ENCODE measurements around the gene COLEC12.
A peak's percentile ranks its signal among the peaks of the same experiment; 100 is the strongest.

The COLEC12 gene

GRCh38 chr18:364256-364826, 136.2 kb downstream of the COLEC12 start:
- Histone ChIP-seq H3K27ac (ENCODE audit: insufficient read depth, low read depth, low read length, poor library complexity, severe bottlenecking) (no peak overlapping the region), H3K9me3 (ENCODE audit: control insufficient read depth, low read length) (no peaks in the 10 kb centered on the region), H3K4me1 (ENCODE audit: control insufficient read depth, insufficient read depth, low read length) (peaks cover 41% of the 10 kb centered on the region), H3K4me3 (ENCODE audit: insufficient read depth, low read depth, low read length) (no peak overlapping the region), H3K36me3 (ENCODE audit: control insufficient read depth, insufficient read depth, low read length) (no peaks in the 10 kb centered on the region), H3K27me3 (ENCODE audit: control insufficient read depth, insufficient read depth, low read length, poor library complexity, severe bottlenecking) (no peaks in the 10 kb centered on the region)
- WGBS, 2 experiments = 85 to 100% methylated on average over 1 to 2 of the region's 2 CpGs

- no peaks in the 10 kb centered on the region for H3K36me3 ChIP-seq (ENCODE audit: control insufficient read depth, insufficient read depth, low read length)
- H3K9me3 ChIP-seq (ENCODE audit: control insufficient read depth, low read length) = no peaks in the 10 kb centered on the region
- peak overlapping the region; percentile 83 for H3K27ac ChIP-seq (ENCODE audit: insufficient read depth, low read depth, low read length, poor library complexity, severe bottlenecking)
- H3K27me3 ChIP-seq (ENCODE audit: control insufficient read depth, insufficient read depth, low read length, poor library complexity, severe bottlenecking) = no peaks in the 10 kb centered on the region
- peaks cover 41% of the 10 kb centered on the region for H3K4me1 ChIP-seq (ENCODE audit: control insufficient read depth, insufficient read depth, low read length)
- no peak overlapping the region for H3K4me3 ChIP-seq (ENCODE audit: insufficient read depth, low read depth, low read length)
- 79 to 87% methylated on average over 8 to 10 of the region's 11 CpGs for WGBS, 2 experiments
Observed at GRCh38 chr18:363301-364085, 137.0 kb downstream of the COLEC12 start.

GRCh38 chr18:362311-363290, 137.9 kb downstream of the COLEC12 start:
- WGBS, 2 experiments = 42 to 48% methylated on average over 12 of the region's 12 CpGs
- Histone ChIP-seq H3K36me3 (ENCODE audit: control insufficient read depth, insufficient read depth, low read length) (no peaks in the 10 kb centered on the region), H3K4me1 (ENCODE audit: control insufficient read depth, insufficient read depth, low read length) (peaks cover 41% of the 10 kb centered on the region), H3K27me3 (ENCODE audit: control insufficient read depth, insufficient read depth, low read length, poor library complexity, severe bottlenecking) (no peaks in the 10 kb centered on the region), H3K4me3 (ENCODE audit: insufficient read depth, low read depth, low read length) (no peak overlapping the region), H3K9me3 (ENCODE audit: control insufficient read depth, low read length) (no peaks in the 10 kb centered on the region), H3K27ac (ENCODE audit: insufficient read depth, low read depth, low read length, poor library complexity, severe bottlenecking) (peak overlapping the region; percentile 83)

GRCh38 chr18:361941-362310, 138.6 kb downstream of the COLEC12 start:
- peak overlapping the region; percentile 83 for H3K27ac ChIP-seq (ENCODE audit: insufficient read depth, low read depth, low read length, poor library complexity, severe bottlenecking)
- WGBS, 2 experiments = 32 to 38% methylated on average over 7 of the region's 7 CpGs
- peaks cover 39% of the 10 kb centered on the region for H3K4me1 ChIP-seq (ENCODE audit: control insufficient read depth, insufficient read depth, low read length)
- no peak overlapping the region for H3K4me3 ChIP-seq (ENCODE audit: insufficient read depth, low read depth, low read length)
- H3K36me3 ChIP-seq (ENCODE audit: control insufficient read depth, insufficient read depth, low read length) = no peaks in the 10 kb centered on the region
- no peaks in the 10 kb centered on the region for H3K27me3 ChIP-seq (ENCODE audit: control insufficient read depth, insufficient read depth, low read length, poor library complexity, severe bottlenecking)
- no peaks in the 10 kb centered on the region for H3K9me3 ChIP-seq (ENCODE audit: control insufficient read depth, low read length)

- WGBS, 2 experiments = 93 to 96% methylated on average over 3 of the region's 7 CpGs
- H3K27me3 ChIP-seq (ENCODE audit: control insufficient read depth, insufficient read depth, low read length, poor library complexity, severe bottlenecking) = no peaks in the 10 kb centered on the region
- peaks cover 4% of the 10 kb centered on the region for H3K36me3 ChIP-seq (ENCODE audit: control insufficient read depth, insufficient read depth, low read length)
- peaks cover 32% of the 10 kb centered on the region for H3K4me1 ChIP-seq (ENCODE audit: control insufficient read depth, insufficient read depth, low read length)
- peak overlapping the region; percentile 55 for H3K27ac ChIP-seq (ENCODE audit: insufficient read depth, low read depth, low read length, poor library complexity, severe bottlenecking)
- H3K9me3 ChIP-seq (ENCODE audit: control insufficient read depth, low read length) = no peaks in the 10 kb centered on the region
- H3K4me3 ChIP-seq (ENCODE audit: insufficient read depth, low read depth, low read length) = no peak overlapping the region
Observed at GRCh38 chr18:361100-361732, 139.3 kb downstream of the COLEC12 start.

- Histone ChIP-seq H3K27ac (ENCODE audit: insufficient read depth, low read depth, low read length, poor library complexity, severe bottlenecking) (no peak overlapping the region), H3K4me1 (ENCODE audit: control insufficient read depth, insufficient read depth, low read length) (peaks cover 31% of the 10 kb centered on the region), H3K9me3 (ENCODE audit: control insufficient read depth, low read length) (no peaks in the 10 kb centered on the region), H3K27me3 (ENCODE audit: control insufficient read depth, insufficient read depth, low read length, poor library complexity, severe bottlenecking) (no peaks in the 10 kb centered on the region), H3K4me3 (ENCODE audit: insufficient read depth, low read depth, low read length) (no peak overlapping the region), H3K36me3 (ENCODE audit: control insufficient read depth, insufficient read depth, low read length) (peaks cover 4% of the 10 kb centered on the region)
- 90 to 91% methylated on average over 2 of the region's 2 CpGs for WGBS, 2 experiments
Observed at GRCh38 chr18:360676-361075, 139.8 kb downstream of the COLEC12 start.

- Histone ChIP-seq H3K27me3 (ENCODE audit: control insufficient read depth, insufficient read depth, low read length, poor library complexity, severe bottlenecking) (no peaks in the 10 kb centered on the region), H3K9me3 (ENCODE audit: control insufficient read depth, low read length) (no peaks in the 10 kb centered on the region), H3K36me3 (ENCODE audit: control insufficient read depth, insufficient read depth, low read length) (peaks cover 4% of the 10 kb centered on the region), H3K4me1 (ENCODE audit: control insufficient read depth, insufficient read depth, low read length) (peaks cover 7% of the 10 kb centered on the region), H3K4me3 (ENCODE audit: insufficient read depth, low read depth, low read length) (no peak overlapping the region), H3K27ac (ENCODE audit: insufficient read depth, low read depth, low read length, poor library complexity, severe bottlenecking) (no peak overlapping the region)
- WGBS, 2 experiments = 83 to 98% methylated on average over 2 of the region's 2 CpGs
Observed at GRCh38 chr18:356778-357177, 143.7 kb downstream of the COLEC12 start.

- no peak overlapping the region for H3K27ac ChIP-seq (ENCODE audit: insufficient read depth, low read depth, low read length, poor library complexity, severe bottlenecking)
- H3K9me3 ChIP-seq (ENCODE audit: control insufficient read depth, low read length) = no peaks in the 10 kb centered on the region
- no peaks in the 10 kb centered on the region for H3K27me3 ChIP-seq (ENCODE audit: control insufficient read depth, insufficient read depth, low read length, poor library complexity, severe bottlenecking)
- H3K4me1 ChIP-seq (ENCODE audit: control insufficient read depth, insufficient read depth, low read length) = no peaks in the 10 kb centered on the region
- peaks cover 4% of the 10 kb centered on the region for H3K36me3 ChIP-seq (ENCODE audit: control insufficient read depth, insufficient read depth, low read length)
- WGBS, 2 experiments = 90 to 93% methylated on average over 4 of the region's 4 CpGs
- H3K4me3 ChIP-seq (ENCODE audit: insufficient read depth, low read depth, low read length) = no peak overlapping the region
Observed at GRCh38 chr18:355678-356077, 144.8 kb downstream of the COLEC12 start.

GRCh38 chr18:354471-354870, 146.0 kb downstream of the COLEC12 start:
- H3K27me3 ChIP-seq (ENCODE audit: control insufficient read depth, insufficient read depth, low read length, poor library complexity, severe bottlenecking) = no peaks in the 10 kb centered on the region
- 82 to 96% methylated on average over 2 to 3 of the region's 3 CpGs for WGBS, 2 experiments
- H3K4me1 ChIP-seq (ENCODE audit: control insufficient read depth, insufficient read depth, low read length) = no peaks in the 10 kb centered on the region
- H3K4me3 ChIP-seq (ENCODE audit: insufficient read depth, low read depth, low read length) = no peak overlapping the region
- H3K9me3 ChIP-seq (ENCODE audit: control insufficient read depth, low read length) = no peaks in the 10 kb centered on the region
- H3K27ac ChIP-seq (ENCODE audit: insufficient read depth, low read depth, low read length, poor library complexity, severe bottlenecking) = no peak overlapping the region
- peaks cover 4% of the 10 kb centered on the region for H3K36me3 ChIP-seq (ENCODE audit: control insufficient read depth, insufficient read depth, low read length)

All from ectodermal cell (in vitro differentiated cells).